Measurements from ENCODE around the gene CTSC. TPM values are rescaled to one million over a fixed set of nuclear protein-coding genes. Genes with fewer than 3 reads are reported as not detected.
"Not testable (repeated sequence)": the region's sequence is repeated elsewhere in the genome, so short reads cannot be mapped to it uniquely, and the experiment has no call there.

CTSC gene
- total RNA-seq, 1 experiment from 2014 or later, result 38.0 TPM

DNA sequence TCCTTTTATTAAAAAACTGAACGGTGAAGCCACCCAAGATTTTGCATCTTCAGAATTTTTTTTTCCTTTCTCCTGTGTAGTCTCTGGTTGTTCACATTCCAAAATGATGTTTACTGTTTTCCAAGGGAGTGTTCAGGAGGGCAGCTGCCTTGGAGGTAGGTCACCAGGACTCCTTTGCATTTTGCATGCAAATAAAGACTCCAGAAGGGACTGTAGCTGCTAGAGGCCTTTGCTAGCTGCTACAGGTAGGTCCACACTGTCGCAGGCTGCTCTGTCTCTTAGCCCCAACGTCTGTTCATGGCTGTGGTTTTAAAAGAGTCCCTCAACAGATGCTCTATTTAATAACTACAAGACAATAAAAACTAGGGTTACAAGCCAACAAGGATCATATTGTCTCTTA, 11.4 kb downstream of the CTSC start:
- ChIA-PET RAD21 (ENCODE audit: low non-redundant PET in 1 of 2, low total read pairs in 2 of 2, uncharacterized antibody in 2 of 2, unreplicated experiment in 2 of 2) (interaction anchor here in 1 of 2 experiments (0.7 kb wide), 1 partner anchor 181 kb away, joined by 3 read pairs; no protein-coding TSS in a partner anchor), POLR2A (no interaction called here), CTCF (no interaction called here)
- H3K4me3 ChIP-seq (replicated peaks in 1 of 2; ENCODE audit: low read depth in 1 of 2, low read length in 2 of 2), result no peak overlapping the region
- H4K20me1 ChIP-seq (ENCODE audit: insufficient read depth), result no peaks in the 10 kb centered on the region
- H3K9ac ChIP-seq (ENCODE audit: low read length), result no peak overlapping the region
- H3K27me3 ChIP-seq (ENCODE audit: insufficient read depth, low read length), result no peaks in the 10 kb centered on the region
- no peaks in the 10 kb centered on the region for H3K9me2 ChIP-seq (ENCODE audit: insufficient read depth)
- intact Hi-C loops (cut with micrococcal nuclease), result no loop called here
- no peak for ATAC-seq
- peaks cover 4% of the 10 kb centered on the region in 2 experiments; a peak in 1 of 4 replicates for H3K36me3 ChIP-seq (ENCODE audit: control insufficient read depth in 1 of 2, insufficient read depth in 2 of 2, low read length in 2 of 2)
- no peaks in the 10 kb centered on the region for H3K4me1 ChIP-seq (ENCODE audit: control insufficient read depth in 1 of 2, insufficient read depth in 2 of 2, low read length in 2 of 2)
- H2AFZ ChIP-seq (ENCODE audit: low read depth, low read length, poor library complexity, severe bottlenecking), result no peak overlapping the region
- no peak overlapping the region for H3K27ac ChIP-seq (ENCODE audit: low read depth, low read length)
- no peaks in the 10 kb centered on the region for H3K79me2 ChIP-seq (ENCODE audit: insufficient read depth, low read length)
- DNase-seq (ENCODE audit: low read depth, low spot score), result no peak
- no peak overlapping the region for H3K4me2 ChIP-seq (ENCODE audit: low read length)
- BruUV-seq (replicated peaks), result no TSS peak
- TF ChIP-seq JUND (IDR thresholded peaks at IDR 0.05) (no peak), SIN3A (IDR thresholded peaks at IDR 0.05; ENCODE audit: low read depth) (no peak), SP1 (IDR thresholded peaks at IDR 0.05; ENCODE audit: low read depth) (no peak)
- no peaks in the 10 kb centered on the region for H3K9me3 ChIP-seq (ENCODE audit: control insufficient read depth in 1 of 2, insufficient read depth in 1 of 2, low read depth in 1 of 2, low read length in 2 of 2)

DNA sequence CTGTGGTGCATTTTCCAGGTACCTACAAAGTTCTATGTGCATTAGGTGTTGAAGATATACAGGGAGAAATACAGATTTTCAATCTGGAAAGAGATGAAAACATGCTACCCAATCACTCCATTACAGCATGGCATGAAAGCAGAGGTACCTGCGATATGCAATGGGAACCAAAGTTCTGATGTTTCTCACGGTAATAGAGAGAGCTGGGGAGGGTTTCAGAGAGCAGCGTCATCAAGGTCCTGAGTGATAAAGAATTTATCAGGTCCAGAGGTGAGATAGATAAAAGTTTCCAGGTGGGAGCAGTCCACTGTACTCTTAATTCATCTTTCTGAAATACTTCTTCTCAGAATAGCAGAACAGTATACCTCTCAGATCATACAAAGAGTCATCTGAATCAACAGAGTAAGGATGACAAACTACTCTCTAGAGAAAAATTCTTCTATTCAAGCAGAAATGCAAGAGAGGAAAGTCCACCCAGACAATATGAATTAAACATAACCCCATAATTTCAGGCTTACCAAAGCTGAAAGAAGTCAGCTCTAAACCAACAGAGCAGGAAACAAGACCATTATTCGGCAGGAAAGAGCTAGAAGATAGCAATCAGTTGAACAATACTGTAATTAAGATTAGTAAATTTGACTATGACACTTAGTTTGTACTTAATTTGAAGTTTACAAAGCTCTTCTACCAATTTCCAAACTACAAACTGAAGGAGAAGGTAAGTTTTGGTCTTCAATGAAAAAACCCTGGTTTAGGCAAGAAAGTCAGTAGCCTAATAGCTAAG, 12.8 kb downstream of the CTSC start:
- H3K27me3 ChIP-seq (ENCODE audit: insufficient read depth, low read length), result no peaks in the 10 kb centered on the region
- no peak for ATAC-seq
- no peak overlapping the region for H3K27ac ChIP-seq (ENCODE audit: low read depth, low read length)
- intact Hi-C loops (cut with micrococcal nuclease), result no loop called here
- no peaks in the 10 kb centered on the region for H3K79me2 ChIP-seq (ENCODE audit: insufficient read depth, low read length)
- BruUV-seq (replicated peaks), result no TSS peak
- TF ChIP-seq ZFX (IDR thresholded peaks at IDR 0.05) (no peak), SIN3A (IDR thresholded peaks at IDR 0.05; ENCODE audit: low read depth) (no peak), POLR2A (IDR thresholded peaks at IDR 0.05; ENCODE audit: borderline replicate concordance, extremely low read depth, insufficient read depth, insufficient read length) (no peak), ZNF274 (IDR thresholded peaks at IDR 0.05; ENCODE audit: low read depth, low read length) (no peak), EZH2phosphoT487 (IDR thresholded peaks at IDR 0.05; ENCODE audit: borderline replicate concordance) (no peak), SRF (IDR thresholded peaks at IDR 0.05; ENCODE audit: low read depth) (no peak)
- TF ChIP-seq, protein P1, sequence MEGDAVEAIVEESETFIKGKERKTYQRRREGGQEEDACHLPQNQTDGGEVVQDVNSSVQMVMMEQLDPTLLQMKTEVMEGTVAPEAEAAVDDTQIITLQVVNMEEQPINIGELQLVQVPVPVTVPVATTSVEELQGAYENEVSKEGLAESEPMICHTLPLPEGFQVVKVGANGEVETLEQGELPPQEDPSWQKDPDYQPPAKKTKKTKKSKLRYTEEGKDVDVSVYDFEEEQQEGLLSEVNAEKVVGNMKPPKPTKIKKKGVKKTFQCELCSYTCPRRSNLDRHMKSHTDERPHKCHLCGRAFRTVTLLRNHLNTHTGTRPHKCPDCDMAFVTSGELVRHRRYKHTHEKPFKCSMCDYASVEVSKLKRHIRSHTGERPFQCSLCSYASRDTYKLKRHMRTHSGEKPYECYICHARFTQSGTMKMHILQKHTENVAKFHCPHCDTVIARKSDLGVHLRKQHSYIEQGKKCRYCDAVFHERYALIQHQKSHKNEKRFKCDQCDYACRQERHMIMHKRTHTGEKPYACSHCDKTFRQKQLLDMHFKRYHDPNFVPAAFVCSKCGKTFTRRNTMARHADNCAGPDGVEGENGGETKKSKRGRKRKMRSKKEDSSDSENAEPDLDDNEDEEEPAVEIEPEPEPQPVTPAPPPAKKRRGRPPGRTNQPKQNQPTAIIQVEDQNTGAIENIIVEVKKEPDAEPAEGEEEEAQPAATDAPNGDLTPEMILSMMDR (IDR thresholded peaks at IDR 0.05 in 2 of 3, conservative IDR thresholded peaks at IDR 0.05 in 1 of 3; ENCODE audit: borderline replicate concordance in 1 of 3, insufficient read depth in 1 of 3, low read depth in 2 of 3, low read length in 2 of 3), result no peak
- DNase-seq (ENCODE audit: low read depth, low spot score), result no peak
- ChIA-PET CTCF (no interaction called here), RAD21 (ENCODE audit: low non-redundant PET in 1 of 2, low total read pairs in 2 of 2, uncharacterized antibody in 2 of 2, unreplicated experiment in 2 of 2) (interaction anchor here in 1 of 2 experiments (0.6 kb wide), 1 partner anchor 298 kb away, joined by 7 read pairs; no protein-coding TSS in a partner anchor), POLR2A (interaction anchor here (1.2 kb wide), 1 partner anchor 13 kb away, joined by 3 read pairs; the partner anchor contains the start of gene CTSC)
- H3K9me3 ChIP-seq (ENCODE audit: control insufficient read depth in 1 of 2, insufficient read depth in 1 of 2, low read depth in 1 of 2, low read length in 2 of 2), result no peaks in the 10 kb centered on the region
- H3K4me2 ChIP-seq (ENCODE audit: low read length), result no peak overlapping the region
- H2AFZ ChIP-seq (ENCODE audit: low read depth, low read length, poor library complexity, severe bottlenecking), result no peak overlapping the region
- H3K9ac ChIP-seq (ENCODE audit: low read length), result no peak overlapping the region
- H3K4me1 ChIP-seq (ENCODE audit: control insufficient read depth in 1 of 2, insufficient read depth in 2 of 2, low read length in 2 of 2), result no peaks in the 10 kb centered on the region
- H3K4me3 ChIP-seq (replicated peaks in 1 of 2; ENCODE audit: low read depth in 1 of 2, low read length in 2 of 2), result no peak overlapping the region
- no peaks in the 10 kb centered on the region for H4K20me1 ChIP-seq (ENCODE audit: insufficient read depth)
- no peaks in the 10 kb centered on the region for H3K9me2 ChIP-seq (ENCODE audit: insufficient read depth)
- peaks cover 0 to 4% of the 10 kb centered on the region in 2 experiments; a peak in 1 of 4 replicates for H3K36me3 ChIP-seq (ENCODE audit: control insufficient read depth in 1 of 2, insufficient read depth in 2 of 2, low read length in 2 of 2)

DNA sequence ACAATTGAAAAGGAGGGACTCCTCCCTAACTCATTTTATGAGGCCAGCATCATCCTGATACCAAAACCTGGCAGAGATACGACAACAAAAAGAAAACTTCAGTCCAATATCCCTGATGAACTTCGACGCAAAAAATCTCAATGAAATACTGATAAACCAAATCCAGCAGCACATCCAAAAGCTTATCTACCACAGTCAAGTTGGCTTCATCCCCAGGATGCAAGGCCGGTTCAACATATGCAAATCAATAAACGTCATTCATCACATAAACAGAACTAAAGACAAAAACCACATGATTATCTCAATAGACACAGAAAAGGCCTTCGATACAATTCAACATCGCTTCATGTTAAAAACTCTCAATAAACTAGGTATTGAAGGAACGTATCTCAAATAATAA, 14.7 kb downstream of the CTSC start:
- H4K20me1 ChIP-seq (ENCODE audit: insufficient read depth); RAD21 ChIA-PET (ENCODE audit: low non-redundant PET in 1 of 2, low total read pairs in 2 of 2, uncharacterized antibody in 2 of 2, unreplicated experiment in 2 of 2); H3K4me1 ChIP-seq (ENCODE audit: control insufficient read depth in 1 of 2, insufficient read depth in 2 of 2, low read length in 2 of 2); H3K79me2 ChIP-seq (ENCODE audit: insufficient read depth, low read length); H3K9ac ChIP-seq (ENCODE audit: low read length); ATAC-seq; H3K27me3 ChIP-seq (ENCODE audit: insufficient read depth, low read length); H3K9me2 ChIP-seq (ENCODE audit: insufficient read depth); H3K4me3 ChIP-seq (replicated peaks in 1 of 2; ENCODE audit: low read depth in 1 of 2, low read length in 2 of 2); H3K9me3 ChIP-seq (ENCODE audit: control insufficient read depth in 1 of 2, insufficient read depth in 1 of 2, low read depth in 1 of 2, low read length in 2 of 2); POLR2A ChIA-PET; H3K36me3 ChIP-seq (ENCODE audit: control insufficient read depth in 1 of 2, insufficient read depth in 2 of 2, low read length in 2 of 2); BruUV-seq (replicated peaks); CTCF ChIA-PET; H2AFZ ChIP-seq (ENCODE audit: low read depth, low read length, poor library complexity, severe bottlenecking); intact Hi-C loops (cut with micrococcal nuclease); H3K4me2 ChIP-seq (ENCODE audit: low read length); DNase-seq (ENCODE audit: low read depth, low spot score); H3K27ac ChIP-seq (ENCODE audit: low read depth, low read length): not testable (repeated sequence)

Data from HCT116 (cell line).